Activated T-helper 17 cell treated with anti-CD3 and anti-CD28 coated beads, Interleukin-2, amount 50 U/mL, for 72 hours (primary cell): ENCODE results near the gene UMOD. TPM values are rescaled to one million over a fixed set of nuclear protein-coding genes. Genes with fewer than 3 reads are reported as not detected.

ENCODE experiments used
- ATAC-seq: fragments of 150-1000 bp; cut with Tn5 transposase; replicated peaks from 2 replicates; pipeline ENCODE4 v1.10.0; 2021; ENCODE audit warnings: mild to moderate bottlenecking, moderate library complexity
- H3K27ac Mint-ChIP-seq: one replicate; pipeline ENCODE4 v1.8.0; 2022; ENCODE audit warnings: mixed read lengths
- H3K27me3 Mint-ChIP-seq: one replicate; pipeline ENCODE4 v1.8.0; 2022; ENCODE audit warnings: mixed read lengths
- H3K36me3 Mint-ChIP-seq: one replicate; pipeline ENCODE4 v1.8.0; 2022; ENCODE audit warnings: low read depth, mild to moderate bottlenecking, mixed read lengths
- H3K4me1 Mint-ChIP-seq: one replicate; pipeline ENCODE4 v1.8.0; 2022; ENCODE audit warnings: mixed read lengths
- H3K4me3 Mint-ChIP-seq: one replicate; pipeline ENCODE4 v1.8.0; 2022; ENCODE audit warnings: mild to moderate bottlenecking, mixed read lengths
- H3K9me3 Mint-ChIP-seq: one replicate; pipeline ENCODE4 v1.8.0; 2022; ENCODE audit warnings: mixed read lengths
- total RNA-seq, 2 donors: library from RNA; stranded (reverse); gene quantifications; one replicate each; pipeline ENCODE4 v1.2.3, GENCODE V29; 2022

UMOD gene
- total RNA-seq, 2 donors from 2014 or later, result not detected

DNA sequence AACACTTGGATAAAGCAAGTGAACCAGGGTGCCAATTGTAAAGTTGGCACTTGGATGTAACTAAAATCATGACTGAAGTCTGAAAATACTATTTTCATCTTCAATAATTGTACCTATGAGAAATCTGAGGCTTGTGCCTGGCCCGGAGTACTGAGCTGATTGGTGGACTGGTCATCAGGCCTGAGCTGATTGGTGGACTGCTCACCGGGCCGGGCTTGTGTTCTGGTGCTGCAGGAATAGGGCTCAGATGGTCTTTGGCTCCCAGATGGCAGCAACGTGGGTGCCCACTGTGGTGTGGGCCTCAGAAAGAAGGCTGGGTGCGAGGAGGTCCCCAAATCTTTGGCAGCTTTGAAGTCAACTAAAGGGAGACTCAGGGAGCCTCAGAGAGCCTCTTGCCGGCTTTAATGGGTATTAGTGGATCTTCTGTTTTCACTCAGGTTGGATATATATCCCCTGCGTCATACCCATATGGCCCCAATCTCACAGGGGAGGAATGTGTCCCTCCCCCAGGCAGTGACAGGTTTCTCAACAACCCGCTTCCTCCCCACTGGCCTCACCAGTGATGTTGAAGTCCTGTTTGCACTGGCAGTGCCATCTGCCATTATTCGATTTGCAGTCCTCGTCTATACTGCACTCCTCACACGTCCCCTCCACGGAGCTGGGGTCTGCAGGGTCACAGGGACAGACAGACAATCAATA is 4.7 kb downstream of the UMOD start:
- no peak for ATAC-seq
- Mint-ChIP-seq H3K4me1 (no peaks in the 10 kb centered on the region), H3K36me3 (no peaks in the 10 kb centered on the region), H3K27me3 (peaks cover 5% of the 10 kb centered on the region), H3K4me3 (no peak overlapping the region), H3K9me3 (no peaks in the 10 kb centered on the region), H3K27ac (no peak overlapping the region)

- peaks cover 3% of the 10 kb centered on the region for H3K27me3 Mint-ChIP-seq
- ATAC-seq, result no peak
- no peak overlapping the region for H3K27ac Mint-ChIP-seq
- H3K4me3 Mint-ChIP-seq, result no peak overlapping the region
- no peaks in the 10 kb centered on the region for H3K4me1 Mint-ChIP-seq
- H3K36me3 Mint-ChIP-seq, result no peaks in the 10 kb centered on the region
- no peaks in the 10 kb centered on the region for H3K9me3 Mint-ChIP-seq
These were observed 7.9 kb downstream of the UMOD start for GRCh38 chr16:20344611-20345010.

DNA sequence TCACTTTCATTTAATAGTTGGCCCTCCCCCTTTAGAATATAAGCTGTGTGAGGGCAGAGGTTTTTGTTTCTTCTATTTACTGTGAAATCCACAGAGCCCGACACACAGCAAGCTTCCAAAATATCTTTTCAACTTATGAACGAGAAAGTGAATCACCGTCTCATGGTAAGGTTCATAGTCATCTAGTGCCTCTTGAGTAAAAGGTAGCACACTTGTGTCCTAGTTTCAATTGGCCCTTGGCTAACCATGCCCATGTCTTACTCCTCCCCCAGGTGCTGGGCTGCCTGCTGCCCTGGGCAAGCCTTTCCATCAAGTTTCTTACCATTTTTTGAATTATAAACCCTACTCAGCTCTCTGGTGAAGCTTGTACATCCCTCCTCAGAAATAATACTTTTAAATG is 12.8 kb downstream of the UMOD start:
- no peaks in the 10 kb centered on the region for H3K36me3 Mint-ChIP-seq
- no peak for ATAC-seq
- no peak overlapping the region for H3K4me3 Mint-ChIP-seq
- H3K27me3 Mint-ChIP-seq, result peaks cover 10% of the 10 kb centered on the region
- no peak overlapping the region for H3K27ac Mint-ChIP-seq
- no peaks in the 10 kb centered on the region for H3K9me3 Mint-ChIP-seq
- H3K4me1 Mint-ChIP-seq, result no peaks in the 10 kb centered on the region

DNA sequence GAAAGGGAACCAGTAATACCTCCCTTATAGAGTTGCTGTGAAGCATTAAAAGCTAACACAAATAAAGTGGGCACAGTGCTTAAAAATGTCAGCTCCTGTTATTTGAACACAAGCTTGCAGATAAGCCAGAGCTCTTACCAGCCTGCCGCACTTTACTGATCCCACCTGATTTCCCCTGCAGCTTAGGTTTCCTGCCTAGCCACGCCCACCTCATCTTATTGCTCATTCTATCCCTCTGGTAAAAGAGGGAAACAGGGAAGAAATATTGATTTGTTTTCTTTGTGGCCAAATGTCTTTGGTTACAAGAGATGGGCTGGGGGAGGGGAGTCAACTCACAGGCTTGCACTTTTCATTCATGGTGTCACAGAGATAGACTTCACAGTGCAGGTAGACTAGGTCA is 15.6 kb downstream of the UMOD start:
- Mint-ChIP-seq H3K36me3 (no peaks in the 10 kb centered on the region), H3K27me3 (peaks cover 13% of the 10 kb centered on the region), H3K4me3 (no peak overlapping the region), H3K27ac (no peak overlapping the region), H3K9me3 (no peaks in the 10 kb centered on the region), H3K4me1 (no peaks in the 10 kb centered on the region)
- ATAC-seq, result no peak

DNA sequence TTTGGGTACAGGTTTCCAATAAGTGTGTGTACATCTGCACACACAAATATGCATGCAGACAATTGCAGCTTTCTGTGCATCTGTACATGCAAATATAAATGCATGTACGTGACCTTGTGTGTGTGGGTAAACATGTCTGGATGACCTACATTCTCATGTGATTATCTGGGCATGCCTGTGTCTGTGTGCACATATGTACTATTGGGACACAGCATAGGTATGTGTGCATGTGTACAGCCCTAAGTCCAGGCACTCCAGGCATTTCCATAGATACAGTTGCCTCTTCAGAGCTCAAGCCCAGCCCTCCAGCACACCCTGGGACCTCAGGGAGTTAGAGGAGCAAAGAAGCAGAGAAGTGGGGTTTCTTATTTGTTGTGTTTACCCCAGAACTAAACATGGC is 18.1 kb downstream of the UMOD start:
- no peak for ATAC-seq
- Mint-ChIP-seq H3K27ac (no peak overlapping the region), H3K27me3 (peaks cover 16% of the 10 kb centered on the region), H3K4me3 (no peak overlapping the region), H3K4me1 (no peaks in the 10 kb centered on the region), H3K9me3 (no peaks in the 10 kb centered on the region), H3K36me3 (no peaks in the 10 kb centered on the region)

- no peak overlapping the region for H3K27ac Mint-ChIP-seq
- H3K4me1 Mint-ChIP-seq, result no peaks in the 10 kb centered on the region
- no peaks in the 10 kb centered on the region for H3K9me3 Mint-ChIP-seq
- no peaks in the 10 kb centered on the region for H3K36me3 Mint-ChIP-seq
- H3K27me3 Mint-ChIP-seq, result peaks cover 14% of the 10 kb centered on the region
- H3K4me3 Mint-ChIP-seq, result no peak overlapping the region
- ATAC-seq, result no peak
These were observed 19.4 kb downstream of the UMOD start for GRCh38 chr16:20333120-20333519.

DNA sequence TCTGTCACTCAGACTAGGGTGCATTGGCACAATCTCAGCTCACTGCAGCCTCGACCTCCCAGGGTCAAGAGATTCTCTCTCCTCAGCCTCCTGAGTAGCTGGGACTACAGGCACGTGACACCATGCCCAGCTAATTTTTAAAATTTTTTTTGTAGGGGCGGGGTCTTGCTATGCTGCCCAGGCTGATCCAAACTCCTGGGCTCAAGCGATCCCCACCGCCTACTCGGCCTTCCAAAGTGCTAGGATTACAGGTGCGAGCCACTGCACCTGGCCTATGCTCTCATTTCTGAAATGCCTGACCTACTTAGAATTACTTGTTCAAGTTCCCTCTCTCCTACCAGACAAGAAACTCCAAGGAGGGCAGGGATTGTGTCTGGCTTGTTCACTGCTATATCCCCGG is 20.1 kb downstream of the UMOD start:
- no peaks in the 10 kb centered on the region for H3K4me1 Mint-ChIP-seq
- no peaks in the 10 kb centered on the region for H3K36me3 Mint-ChIP-seq
- H3K27me3 Mint-ChIP-seq, result peaks cover 9% of the 10 kb centered on the region
- no peak for ATAC-seq
- H3K4me3 Mint-ChIP-seq, result no peak overlapping the region
- no peak overlapping the region for H3K27ac Mint-ChIP-seq
- H3K9me3 Mint-ChIP-seq, result no peaks in the 10 kb centered on the region

DNA sequence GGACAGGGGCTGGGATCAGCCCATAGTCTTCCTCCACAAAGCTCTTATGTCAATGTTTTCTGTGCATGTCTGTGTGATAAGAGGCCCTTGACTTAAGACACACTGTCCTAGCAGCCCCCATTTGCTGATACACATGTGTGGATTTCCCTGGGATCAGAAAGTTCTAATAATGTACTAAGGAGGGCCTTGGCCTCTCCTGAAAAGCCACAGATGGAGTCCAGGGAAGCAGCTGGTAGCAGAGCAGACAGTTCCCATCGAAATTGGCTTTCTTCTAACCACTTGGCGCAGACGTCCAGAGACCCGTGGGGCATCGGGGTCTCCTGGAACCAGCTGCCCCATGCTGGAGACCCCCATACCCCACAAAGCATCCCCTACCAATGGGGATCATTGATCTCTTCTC is 20.9 kb downstream of the UMOD start:
- Mint-ChIP-seq H3K27ac (no peak overlapping the region), H3K4me3 (no peak overlapping the region), H3K27me3 (peaks cover 9% of the 10 kb centered on the region), H3K36me3 (no peaks in the 10 kb centered on the region), H3K9me3 (no peaks in the 10 kb centered on the region), H3K4me1 (no peaks in the 10 kb centered on the region)
- no peak for ATAC-seq

DNA sequence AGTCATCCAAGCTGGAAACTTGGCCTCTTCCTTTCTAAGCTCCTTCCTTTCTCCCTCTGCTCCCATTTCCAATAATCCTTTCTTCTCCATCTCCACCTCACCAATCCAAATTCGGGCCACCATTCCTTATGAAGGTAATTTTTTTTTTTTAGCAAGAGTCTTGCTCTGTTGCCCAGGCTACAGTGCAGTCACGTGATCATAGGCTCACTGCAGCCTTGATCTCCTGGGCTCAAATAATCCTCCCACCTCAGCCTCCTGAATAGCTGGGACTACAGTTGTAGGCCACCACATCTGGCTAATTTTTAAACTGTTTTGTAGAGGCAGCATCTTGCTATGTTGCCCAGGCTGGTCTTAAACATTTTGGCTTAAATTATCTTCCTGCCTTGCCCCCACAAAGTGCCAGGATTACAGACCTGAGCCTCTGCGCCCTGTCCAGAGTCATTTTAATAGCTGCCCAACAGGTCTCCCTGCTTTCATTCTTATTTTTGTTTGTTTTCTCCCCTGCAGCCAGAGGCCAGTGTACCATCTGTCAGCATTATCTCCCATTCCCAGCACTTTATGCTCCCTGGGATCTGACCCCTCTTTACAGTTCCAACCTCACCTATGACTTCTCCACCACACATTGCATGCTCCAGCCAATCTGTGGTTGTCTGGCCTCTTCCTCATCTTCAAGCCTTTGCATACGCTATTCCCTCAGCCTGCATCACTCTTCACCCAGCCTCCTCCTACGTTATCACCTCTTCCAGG is 22.9 kb downstream of the UMOD start:
- H3K4me3 Mint-ChIP-seq, result no peak overlapping the region
- no peak for ATAC-seq
- no peaks in the 10 kb centered on the region for H3K36me3 Mint-ChIP-seq
- no peaks in the 10 kb centered on the region for H3K4me1 Mint-ChIP-seq
- H3K9me3 Mint-ChIP-seq, result no peaks in the 10 kb centered on the region
- no peak overlapping the region for H3K27ac Mint-ChIP-seq
- H3K27me3 Mint-ChIP-seq, result peaks cover 6% of the 10 kb centered on the region

DNA sequence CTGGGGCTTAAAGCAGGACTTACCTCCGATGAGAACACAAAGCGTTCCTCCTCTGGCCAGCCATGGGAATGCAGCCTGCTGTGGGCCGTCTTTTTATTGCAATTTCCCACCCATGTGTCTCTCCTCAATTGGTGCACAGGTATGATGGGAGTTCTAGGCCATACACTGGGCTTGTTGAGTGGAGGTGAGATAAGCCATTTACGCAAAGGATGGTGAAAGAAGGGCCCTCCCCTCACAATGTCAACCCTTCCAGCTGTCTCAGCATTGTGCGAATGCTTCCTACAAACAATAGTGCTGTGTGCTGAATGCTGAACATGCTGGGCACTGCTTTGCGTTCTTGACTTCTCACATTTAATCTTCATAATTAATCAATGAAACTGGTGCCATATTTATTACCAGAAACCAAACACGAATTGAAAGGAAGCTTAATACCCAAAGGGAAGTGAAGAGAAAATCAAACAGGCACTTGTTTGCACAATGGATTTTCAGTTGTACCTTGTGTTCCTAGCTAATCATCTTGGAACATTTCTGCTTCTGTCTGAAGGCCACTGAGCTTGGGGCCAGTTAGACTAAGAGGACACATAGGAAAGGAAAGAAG is 25.0 kb downstream of the UMOD start, which contains the start of gene GP2:
Gene GP2 (minus strand): TSS at position 70 of the 598 bp plus-strand sequence. CDS start 1,082 bp downstream, outside the sequence.
- no peak for ATAC-seq
- no peaks in the 10 kb centered on the region for H3K9me3 Mint-ChIP-seq
- peaks cover 3% of the 10 kb centered on the region for H3K27me3 Mint-ChIP-seq
- no peak within 1 kb of the TSS for H3K27ac Mint-ChIP-seq
- H3K4me3 Mint-ChIP-seq, result no peak within 1 kb of the TSS
- H3K36me3 Mint-ChIP-seq, result no peaks in the 10 kb centered on the region
- no peaks in the 10 kb centered on the region for H3K4me1 Mint-ChIP-seq

- Mint-ChIP-seq H3K27me3 (peaks cover 2% of the 10 kb centered on the region), H3K27ac (no peak overlapping the region), H3K9me3 (no peaks in the 10 kb centered on the region), H3K4me1 (no peaks in the 10 kb centered on the region), H3K36me3 (no peaks in the 10 kb centered on the region), H3K4me3 (no peak overlapping the region)
- no peak for ATAC-seq
These were observed 26.2 kb downstream of the UMOD start for GRCh38 chr16:20326321-20326720.

GRCh38 chr16:20325005-20325404 is 27.5 kb downstream of the UMOD start:
- Mint-ChIP-seq H3K27me3 (peaks cover 3% of the 10 kb centered on the region), H3K9me3 (no peaks in the 10 kb centered on the region)
- no peak for ATAC-seq

DNA sequence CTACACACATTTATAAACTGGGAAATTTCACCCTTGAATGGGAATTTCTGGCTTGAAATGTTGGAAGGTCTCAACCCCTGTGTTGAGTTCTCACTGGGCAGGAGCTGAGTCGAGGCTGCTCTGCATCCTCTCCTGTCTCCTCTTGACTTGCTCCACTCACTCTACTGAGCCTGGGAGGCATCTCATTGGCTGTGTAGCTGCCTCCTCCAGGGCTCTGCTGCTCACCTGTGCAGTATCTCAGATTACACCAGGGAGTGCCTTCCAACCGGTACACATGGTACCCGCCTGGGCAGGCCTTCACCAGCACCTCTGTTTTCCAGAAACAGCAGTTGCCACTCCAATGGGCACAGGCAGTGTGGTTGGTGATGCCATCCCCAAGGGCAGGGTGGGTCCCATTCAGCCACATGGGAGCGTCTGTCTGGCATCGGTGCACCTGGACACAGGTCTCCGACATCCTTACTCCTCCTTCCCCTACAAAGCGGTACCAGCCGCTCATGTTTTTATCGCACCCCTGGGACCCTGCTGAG is 28.9 kb downstream of the UMOD start:
- H3K4me3 Mint-ChIP-seq, result no peak overlapping the region

More at GRCh38 chr16:20325005-20325404, 27.5 kb downstream of the UMOD start:
- H3K27ac Mint-ChIP-seq, result no peak overlapping the region
- no peaks in the 10 kb centered on the region for H3K4me1 Mint-ChIP-seq
- H3K36me3 Mint-ChIP-seq, result no peaks in the 10 kb centered on the region
- no peak overlapping the region for H3K4me3 Mint-ChIP-seq

DNA sequence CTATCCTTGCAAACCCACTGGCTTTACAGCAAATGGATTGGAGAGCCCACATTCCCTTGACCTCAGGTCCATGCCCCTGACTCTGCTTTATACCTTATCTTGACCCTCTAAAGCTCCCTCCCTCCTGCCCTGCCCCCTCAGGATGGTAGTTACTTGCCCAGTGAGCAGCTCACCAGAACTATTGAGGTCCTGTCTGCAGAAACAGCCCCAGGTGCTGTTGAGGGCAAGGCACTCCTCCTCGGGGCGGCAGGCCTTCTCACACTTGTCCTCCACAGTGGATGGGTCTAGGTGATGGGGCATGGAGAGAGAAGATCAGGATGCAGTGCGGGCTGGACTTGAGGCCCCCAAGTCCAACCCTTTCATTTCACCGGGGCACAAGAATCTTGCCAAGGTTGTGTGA is 29.8 kb downstream of the UMOD start:
- H3K27me3 Mint-ChIP-seq, result peaks cover 3% of the 10 kb centered on the region
- H3K27ac Mint-ChIP-seq, result no peak overlapping the region
- H3K36me3 Mint-ChIP-seq, result no peaks in the 10 kb centered on the region
- no peak overlapping the region for H3K4me3 Mint-ChIP-seq
- ATAC-seq, result no peak
- no peaks in the 10 kb centered on the region for H3K9me3 Mint-ChIP-seq
- no peaks in the 10 kb centered on the region for H3K4me1 Mint-ChIP-seq

More for the DNA sequence above, 28.9 kb downstream of the UMOD start:
- no peaks in the 10 kb centered on the region for H3K4me1 Mint-ChIP-seq
- no peaks in the 10 kb centered on the region for H3K36me3 Mint-ChIP-seq
- H3K9me3 Mint-ChIP-seq, result no peaks in the 10 kb centered on the region
- H3K27ac Mint-ChIP-seq, result no peak overlapping the region
- peaks cover 3% of the 10 kb centered on the region for H3K27me3 Mint-ChIP-seq
- no peak for ATAC-seq

DNA sequence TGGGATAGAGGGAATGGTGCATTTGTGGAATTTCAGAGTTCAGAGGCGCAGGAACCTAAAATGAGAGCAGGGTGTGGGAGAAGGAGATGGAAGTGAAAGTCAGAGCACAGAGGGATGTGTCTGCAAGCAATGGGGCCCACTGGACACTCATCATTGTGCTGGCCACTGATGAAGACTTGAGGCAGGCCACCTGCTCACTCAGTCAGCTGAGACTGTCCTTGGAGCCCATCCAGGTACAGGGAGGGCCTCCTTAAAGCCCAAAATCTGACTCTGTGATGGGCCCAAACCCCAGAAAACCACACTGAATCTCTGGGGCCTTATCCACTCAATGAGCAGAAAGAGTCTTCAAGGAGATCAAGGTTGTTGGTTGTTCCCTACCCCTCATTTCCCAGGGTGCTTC is 30.8 kb downstream of the UMOD start:
- H3K9me3 Mint-ChIP-seq, result no peaks in the 10 kb centered on the region
- no peaks in the 10 kb centered on the region for H3K4me1 Mint-ChIP-seq
- no peak overlapping the region for H3K4me3 Mint-ChIP-seq

More for the DNA sequence above, 30.8 kb downstream of the UMOD start:
- H3K27ac Mint-ChIP-seq, result no peak overlapping the region
- H3K27me3 Mint-ChIP-seq, result peaks cover 3% of the 10 kb centered on the region
- H3K36me3 Mint-ChIP-seq, result no peaks in the 10 kb centered on the region
- ATAC-seq, result no peak
